ENCODE results near the gene ACTG1. TPM values are rescaled to one million over a fixed set of nuclear protein-coding genes. Genes with fewer than 3 reads are reported as not detected.

Gene ACTG1
- total RNA-seq, 1 donor from 2014 or later = 1,228 TPM

DNA sequence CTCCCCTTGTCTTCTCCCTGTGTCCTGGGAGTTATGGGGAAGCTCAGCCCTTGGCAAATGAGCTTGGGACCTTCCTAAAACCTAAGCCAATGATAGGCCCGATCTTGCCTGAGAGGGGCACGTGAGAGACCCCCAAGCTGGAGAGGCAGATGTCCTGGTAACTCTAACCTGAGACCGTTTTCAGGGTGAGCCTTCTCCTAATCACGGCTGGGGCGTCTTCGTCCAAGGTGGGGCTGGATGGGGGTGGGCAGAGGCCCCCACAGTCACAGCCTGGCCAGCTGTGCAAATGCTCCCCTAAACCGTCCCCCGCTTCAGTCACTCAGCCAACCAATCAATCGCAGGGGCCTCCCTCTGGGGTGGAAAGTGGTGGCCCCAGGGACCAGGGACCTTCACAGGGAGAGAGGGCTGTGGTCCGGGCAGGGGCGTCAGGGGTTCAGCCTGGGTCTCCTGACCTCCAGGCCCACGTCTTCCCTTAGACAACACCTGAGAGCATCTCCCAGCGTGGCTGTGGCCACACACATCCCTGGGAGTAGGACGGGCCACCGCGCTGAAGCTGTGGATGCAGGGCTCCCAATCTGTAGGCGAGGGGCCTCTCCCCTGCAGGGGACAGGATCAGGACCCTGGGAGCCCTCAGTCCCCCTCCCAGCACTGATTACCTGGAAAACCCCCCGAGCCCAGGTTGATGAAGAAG, 30.6 kb downstream of the ACTG1 start:
- Histone ChIP-seq H3K27ac (no peak overlapping the region), H3K36me3 (no peaks in the 10 kb centered on the region), H3K9ac (no peak overlapping the region), H3K4me1 (peaks cover 10% of the 10 kb centered on the region), H3K9me3 (ENCODE audit: low read depth) (no peaks in the 10 kb centered on the region), H3K79me2 (ENCODE audit: low read depth) (no peaks in the 10 kb centered on the region), H3K27me3 (peaks cover 65% of the 10 kb centered on the region), H2AFZ (replicated peaks) (no peak overlapping the region), H4K20me1 (ENCODE audit: low read depth) (no peaks in the 10 kb centered on the region), H3K4me2 (peak overlapping the region; percentile 73), H3F3A (ENCODE audit: low read depth) (peaks cover 22% of the 10 kb centered on the region), H3K4me3 (peak overlapping the region; percentile 36)
- Mint-ChIP-seq H3K36me3 (no peaks in the 10 kb centered on the region), H3K27me3 (ENCODE audit: insufficient read depth, low read depth) (peaks cover 19% of the 10 kb centered on the region), H3K4me3 (peak overlapping the region; percentile 77), H3K4me1 (peaks cover 60% of the 10 kb centered on the region), H3K9me3 (peaks cover 2% of the 10 kb centered on the region), H3K27ac (peak overlapping the region; percentile 60)
- DNase-seq (ENCODE audit: low spot score) = no peak
- TF ChIP-seq EZH2 (IDR thresholded peaks at IDR 0.05) (no peak), EZH2phosphoT487 (IDR thresholded peaks at IDR 0.05) (no peak), CTCF (IDR thresholded peaks at IDR 0.05) (no peak)

DNA sequence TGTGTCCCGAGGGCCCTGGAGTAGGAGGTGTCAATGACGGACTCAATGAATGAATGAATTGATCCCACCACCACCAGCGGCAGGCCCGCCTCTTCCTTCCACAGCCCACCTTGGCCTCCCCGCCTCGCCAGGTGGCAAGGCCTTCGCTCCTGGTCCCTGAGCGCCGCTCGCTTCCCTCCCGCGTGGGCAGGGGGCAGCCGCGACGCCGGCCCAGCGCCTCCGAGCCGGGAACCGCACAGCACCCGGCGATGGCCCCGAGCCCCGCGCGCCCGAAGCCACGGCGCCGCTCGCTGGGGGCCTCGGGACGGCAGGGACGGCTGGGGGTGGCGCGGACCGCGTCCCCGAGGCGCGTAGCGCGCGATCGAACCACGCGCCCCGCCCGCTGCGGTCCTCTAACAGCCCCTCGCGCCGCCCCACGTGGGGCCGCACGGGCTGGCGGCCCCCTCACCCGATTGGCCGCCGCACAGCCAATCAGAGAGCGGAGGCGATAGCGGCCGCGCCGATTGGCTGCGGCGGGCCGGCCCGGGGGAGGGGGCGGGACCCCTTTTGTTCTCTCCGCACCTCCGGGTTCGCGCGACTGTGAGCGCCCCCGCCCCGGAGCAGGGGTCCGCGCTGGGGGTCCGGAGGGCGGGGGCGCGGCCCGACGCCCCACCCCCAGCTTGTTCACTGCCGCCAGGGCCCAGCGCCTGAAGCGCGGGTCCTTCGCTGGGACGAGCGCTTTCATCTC, 31.4 kb downstream of the ACTG1 start:
- peaks cover 24% of the 10 kb centered on the region for H3K27me3 Mint-ChIP-seq (ENCODE audit: insufficient read depth, low read depth)
- no peak overlapping the region for H3K27ac ChIP-seq
- no peak overlapping the region for H3K9ac ChIP-seq
- H3K4me1 ChIP-seq = peaks cover 10% of the 10 kb centered on the region
- H3K36me3 Mint-ChIP-seq = no peaks in the 10 kb centered on the region
- peak overlapping the region; percentile 77 for H3K4me3 Mint-ChIP-seq
- H2AFZ ChIP-seq (replicated peaks) = no peak overlapping the region
- H3K27ac Mint-ChIP-seq = no peak overlapping the region
- H3K79me2 ChIP-seq (ENCODE audit: low read depth) = no peaks in the 10 kb centered on the region
- no peaks in the 10 kb centered on the region for H3K9me3 ChIP-seq (ENCODE audit: low read depth)
- peaks cover 16% of the 10 kb centered on the region for H3F3A ChIP-seq (ENCODE audit: low read depth)
- H3K9me3 Mint-ChIP-seq = peaks cover 3% of the 10 kb centered on the region
- peak overlapping the region; percentile 36 for H3K4me3 ChIP-seq
- H3K4me2 ChIP-seq = peak overlapping the region; percentile 73
- TF ChIP-seq EZH2phosphoT487 (IDR thresholded peaks at IDR 0.05) (no peak), CTCF (IDR thresholded peaks at IDR 0.05) (no peak), EZH2 (IDR thresholded peaks at IDR 0.05) (no peak)
- peaks cover 59% of the 10 kb centered on the region for H3K4me1 Mint-ChIP-seq
- H3K27me3 ChIP-seq = peaks cover 58% of the 10 kb centered on the region
- H4K20me1 ChIP-seq (ENCODE audit: low read depth) = no peaks in the 10 kb centered on the region
- peak; percentile 87 for DNase-seq (ENCODE audit: low spot score)
- H3K36me3 ChIP-seq = no peaks in the 10 kb centered on the region

- H3K9ac ChIP-seq = no peak overlapping the region
- Mint-ChIP-seq H3K27me3 (ENCODE audit: insufficient read depth, low read depth) (peaks cover 19% of the 10 kb centered on the region), H3K9me3 (peaks cover 3% of the 10 kb centered on the region), H3K36me3 (no peaks in the 10 kb centered on the region), H3K27ac (peak overlapping the region; percentile 21), H3K4me1 (peaks cover 58% of the 10 kb centered on the region), H3K4me3 (peak overlapping the region; percentile 60)
- DNase-seq (ENCODE audit: low spot score) = no peak
- H2AFZ ChIP-seq (replicated peaks) = no peak overlapping the region
- peaks cover 12% of the 10 kb centered on the region for H3F3A ChIP-seq (ENCODE audit: low read depth)
- peaks cover 10% of the 10 kb centered on the region for H3K4me1 ChIP-seq
- no peak overlapping the region for H3K4me2 ChIP-seq
- H3K27me3 ChIP-seq = peaks cover 50% of the 10 kb centered on the region
- H3K79me2 ChIP-seq (ENCODE audit: low read depth) = no peaks in the 10 kb centered on the region
- H3K9me3 ChIP-seq (ENCODE audit: low read depth) = no peaks in the 10 kb centered on the region
- TF ChIP-seq CTCF (IDR thresholded peaks at IDR 0.05) = no peak
- H3K27ac ChIP-seq = no peak overlapping the region
- H3K36me3 ChIP-seq = no peaks in the 10 kb centered on the region
- H3K4me3 ChIP-seq = no peak overlapping the region
- H4K20me1 ChIP-seq (ENCODE audit: low read depth) = no peaks in the 10 kb centered on the region
Observed at GRCh38 chr17:81480140-81481072, 32.2 kb downstream of the ACTG1 start.
